ENCODE measurements around the gene MIGA1. TPM values are rescaled to one million over a fixed set of nuclear protein-coding genes. Genes with fewer than 3 reads are reported as not detected.

The MIGA1 gene
- total RNA-seq, 1 donor from 2014 or later, result 10.8 TPM

DNA sequence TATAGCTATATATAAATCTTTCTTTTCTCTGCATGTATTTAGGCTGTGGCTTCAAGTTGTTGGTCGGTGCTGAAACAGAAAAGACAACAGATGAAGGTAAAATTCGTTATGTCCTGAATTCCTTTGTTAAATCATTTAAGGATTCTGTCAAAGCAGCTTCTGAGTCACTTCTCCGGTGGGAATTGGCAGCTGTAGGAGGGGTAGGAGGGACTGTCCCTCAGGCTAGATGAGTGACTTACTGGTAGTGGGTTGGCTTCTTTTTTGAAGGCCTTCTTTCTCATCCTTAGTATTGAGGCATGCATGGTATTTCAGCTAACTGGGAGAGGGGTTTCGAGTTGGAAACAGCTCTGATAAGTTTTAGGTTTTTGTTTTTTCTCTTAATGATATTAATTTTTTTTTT, 86.8 kb downstream of the MIGA1 start:
- H3K9me3 ChIP-seq, result no peaks in the 10 kb centered on the region
- peaks cover 0 to 29% of the 10 kb centered on the region in 2 donors for H3K36me3 ChIP-seq
- DNase-seq (ENCODE audit: extremely low spot score in 2 of 2), result no peak
- no peak overlapping the region for H3K4me3 ChIP-seq
- no peak overlapping the region for H3K27ac ChIP-seq
- intact Hi-C loops (cut with DNase I), result no loop called here
- H3K4me1 ChIP-seq, result no peaks in the 10 kb centered on the region
- no peak for TF ChIP-seq POLR2AphosphoS5 (IDR thresholded peaks at IDR 0.05; ENCODE audit: insufficient read depth in 1 of 2, low read depth in 1 of 2)
- TF ChIP-seq POLR2A (IDR thresholded peaks at IDR 0.05), result no peak
- TF ChIP-seq, protein P1, sequence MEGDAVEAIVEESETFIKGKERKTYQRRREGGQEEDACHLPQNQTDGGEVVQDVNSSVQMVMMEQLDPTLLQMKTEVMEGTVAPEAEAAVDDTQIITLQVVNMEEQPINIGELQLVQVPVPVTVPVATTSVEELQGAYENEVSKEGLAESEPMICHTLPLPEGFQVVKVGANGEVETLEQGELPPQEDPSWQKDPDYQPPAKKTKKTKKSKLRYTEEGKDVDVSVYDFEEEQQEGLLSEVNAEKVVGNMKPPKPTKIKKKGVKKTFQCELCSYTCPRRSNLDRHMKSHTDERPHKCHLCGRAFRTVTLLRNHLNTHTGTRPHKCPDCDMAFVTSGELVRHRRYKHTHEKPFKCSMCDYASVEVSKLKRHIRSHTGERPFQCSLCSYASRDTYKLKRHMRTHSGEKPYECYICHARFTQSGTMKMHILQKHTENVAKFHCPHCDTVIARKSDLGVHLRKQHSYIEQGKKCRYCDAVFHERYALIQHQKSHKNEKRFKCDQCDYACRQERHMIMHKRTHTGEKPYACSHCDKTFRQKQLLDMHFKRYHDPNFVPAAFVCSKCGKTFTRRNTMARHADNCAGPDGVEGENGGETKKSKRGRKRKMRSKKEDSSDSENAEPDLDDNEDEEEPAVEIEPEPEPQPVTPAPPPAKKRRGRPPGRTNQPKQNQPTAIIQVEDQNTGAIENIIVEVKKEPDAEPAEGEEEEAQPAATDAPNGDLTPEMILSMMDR (IDR thresholded peaks at IDR 0.05), result no peak
- H3K27me3 ChIP-seq, result no peaks in the 10 kb centered on the region

DNA sequence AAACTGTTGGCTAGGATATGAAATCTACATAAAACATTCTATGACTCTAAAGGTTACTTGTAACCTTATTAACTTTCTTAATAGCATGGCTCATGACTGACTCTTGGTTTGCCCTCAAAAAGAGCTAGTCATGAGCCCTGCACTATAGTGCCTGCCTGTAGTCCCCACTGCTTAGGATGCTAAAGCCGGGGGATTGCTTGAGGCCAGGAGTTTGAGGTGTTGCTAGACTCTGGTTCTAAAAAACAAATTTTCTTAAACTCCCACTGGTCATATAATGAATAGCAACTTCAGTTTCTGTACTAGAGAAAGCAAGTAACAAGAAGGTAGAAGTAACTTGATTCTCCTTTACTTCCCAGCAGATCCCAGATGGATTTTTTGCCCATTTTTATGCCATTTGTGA, 93.2 kb downstream of the MIGA1 start:
- H3K9me3 ChIP-seq, result no peaks in the 10 kb centered on the region
- no peak overlapping the region for H3K27ac ChIP-seq
- DNase-seq (ENCODE audit: extremely low spot score in 2 of 2), result no peak
- H3K4me3 ChIP-seq, result no peak overlapping the region
- no peaks in the 10 kb centered on the region for H3K4me1 ChIP-seq
- no peak for TF ChIP-seq POLR2AphosphoS5 (IDR thresholded peaks at IDR 0.05; ENCODE audit: insufficient read depth in 1 of 2, low read depth in 1 of 2)
- TF ChIP-seq POLR2A (IDR thresholded peaks at IDR 0.05), result no peak
- TF ChIP-seq, protein P1 (IDR thresholded peaks at IDR 0.05), result no peak
- no peaks in the 10 kb centered on the region for H3K27me3 ChIP-seq
- peaks cover 0 to 12% of the 10 kb centered on the region in 2 donors for H3K36me3 ChIP-seq
- intact Hi-C loops (cut with DNase I), result no loop called here

DNA sequence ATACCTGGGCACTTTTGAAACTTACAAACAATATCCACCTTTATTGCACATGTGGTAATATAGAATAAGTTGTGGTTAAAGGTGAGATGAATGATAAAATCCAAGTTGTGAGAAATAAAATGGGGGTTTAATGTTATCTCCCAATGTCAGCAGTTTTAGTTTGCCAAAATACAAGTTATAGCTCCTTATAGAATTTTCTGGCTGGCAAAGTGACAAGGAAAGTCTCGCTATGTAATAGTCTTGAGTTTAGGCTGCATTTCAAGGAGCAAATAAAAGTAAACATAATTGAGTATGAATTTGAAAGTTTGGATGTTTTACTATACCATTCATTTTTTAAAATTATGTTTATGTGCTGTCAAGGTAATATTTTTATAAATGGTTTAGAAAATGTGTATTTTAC, 94.0 kb downstream of the MIGA1 start:
- Histone ChIP-seq H3K4me3 (no peak overlapping the region), H3K27me3 (no peaks in the 10 kb centered on the region), H3K36me3 (peaks cover 0 to 4% of the 10 kb centered on the region in 2 donors), H3K9me3 (no peaks in the 10 kb centered on the region), H3K4me1 (no peaks in the 10 kb centered on the region), H3K27ac (no peak overlapping the region)
- intact Hi-C loops (cut with DNase I), result no loop called here
- TF ChIP-seq POLR2AphosphoS5 (IDR thresholded peaks at IDR 0.05; ENCODE audit: insufficient read depth in 1 of 2, low read depth in 1 of 2), result no peak
- TF ChIP-seq, protein P1 (IDR thresholded peaks at IDR 0.05), result no peak
- no peak for TF ChIP-seq POLR2A (IDR thresholded peaks at IDR 0.05)
- no peak for DNase-seq (ENCODE audit: extremely low spot score in 2 of 2)

DNA sequence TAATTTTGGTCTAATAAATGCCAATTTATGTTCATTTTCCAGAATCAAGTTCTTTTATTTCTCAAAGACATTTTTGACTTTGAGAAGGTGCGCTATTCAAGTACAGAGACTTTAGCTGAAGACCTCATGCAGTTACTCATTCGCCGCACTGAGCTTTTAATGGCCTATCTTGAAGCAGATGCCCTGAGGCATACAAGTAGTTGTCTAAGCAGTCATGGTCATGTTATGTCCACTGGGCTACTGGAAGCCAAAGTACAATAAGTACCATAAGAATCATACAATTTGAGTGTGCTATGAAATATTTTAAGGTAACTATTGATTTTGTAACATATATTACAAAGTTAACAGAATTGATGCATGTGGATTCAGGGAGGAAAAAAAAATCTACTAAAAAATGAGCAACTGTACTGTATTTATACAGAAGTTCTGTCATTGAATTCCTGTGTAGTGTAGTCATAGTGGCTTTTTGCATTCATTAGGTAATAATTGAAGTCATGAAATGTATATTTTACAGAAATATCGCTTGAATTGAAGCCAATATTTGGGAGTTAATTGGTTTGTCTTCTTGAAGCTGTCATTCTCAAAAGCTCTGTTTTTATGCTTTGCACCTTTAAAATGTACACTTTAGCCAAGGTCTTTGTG, 95.5 kb downstream of the MIGA1 start:
- no peaks in the 10 kb centered on the region for H3K36me3 ChIP-seq
- no peaks in the 10 kb centered on the region for H3K4me1 ChIP-seq
- H3K9me3 ChIP-seq, result no peaks in the 10 kb centered on the region
- H3K27ac ChIP-seq, result no peak overlapping the region
- intact Hi-C loops (cut with DNase I), result no loop called here
- no peak for DNase-seq (ENCODE audit: extremely low spot score in 2 of 2)
- no peak overlapping the region for H3K4me3 ChIP-seq
- H3K27me3 ChIP-seq, result no peaks in the 10 kb centered on the region
- no peak for TF ChIP-seq POLR2A (IDR thresholded peaks at IDR 0.05)
- no peak for TF ChIP-seq POLR2AphosphoS5 (IDR thresholded peaks at IDR 0.05; ENCODE audit: insufficient read depth in 1 of 2, low read depth in 1 of 2)
- TF ChIP-seq, protein P1 (IDR thresholded peaks at IDR 0.05), result no peak

DNA sequence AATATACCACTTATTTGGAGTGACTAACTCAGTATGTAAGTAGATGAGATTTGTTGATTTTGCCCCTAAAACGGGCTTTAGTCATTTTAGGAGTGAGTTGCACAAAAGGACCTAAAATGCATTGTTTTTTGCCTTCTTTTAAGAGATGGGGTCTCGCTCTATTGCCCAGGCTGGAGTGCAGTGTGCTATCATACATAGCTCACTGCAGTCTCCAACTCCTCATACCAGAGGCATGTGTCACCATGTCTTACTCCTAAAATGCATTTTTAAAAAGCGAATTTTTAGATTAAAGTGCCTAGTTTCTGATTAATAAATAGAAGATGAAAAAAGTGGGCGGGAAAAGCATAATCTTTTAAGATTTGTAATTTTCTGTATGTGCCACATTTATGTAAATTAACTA, 97.4 kb downstream of the MIGA1 start:
- no peaks in the 10 kb centered on the region for H3K27me3 ChIP-seq
- intact Hi-C loops (cut with DNase I), result no loop called here
- TF ChIP-seq, protein P1 (IDR thresholded peaks at IDR 0.05), result no peak
- TF ChIP-seq POLR2AphosphoS5 (IDR thresholded peaks at IDR 0.05; ENCODE audit: insufficient read depth in 1 of 2, low read depth in 1 of 2), result no peak
- no peak for TF ChIP-seq POLR2A (IDR thresholded peaks at IDR 0.05)

More for the DNA sequence above, 97.4 kb downstream of the MIGA1 start:
- Histone ChIP-seq H3K4me1 (no peaks in the 10 kb centered on the region), H3K36me3 (no peaks in the 10 kb centered on the region), H3K4me3 (no peak overlapping the region), H3K9me3 (no peaks in the 10 kb centered on the region), H3K27ac (no peak overlapping the region)
- no peak for DNase-seq (ENCODE audit: extremely low spot score in 2 of 2)

Data from vagina (tissue), 2 donors.